Measurements from ENCODE around the gene JARID2. TPM values are rescaled to one million over a fixed set of nuclear protein-coding genes. Genes with fewer than 3 reads are reported as not detected.

JARID2 gene
- total and polyA plus RNA-seq, 4 donors, result 1.4 to 12.3 (median 3.4) TPM

DNA sequence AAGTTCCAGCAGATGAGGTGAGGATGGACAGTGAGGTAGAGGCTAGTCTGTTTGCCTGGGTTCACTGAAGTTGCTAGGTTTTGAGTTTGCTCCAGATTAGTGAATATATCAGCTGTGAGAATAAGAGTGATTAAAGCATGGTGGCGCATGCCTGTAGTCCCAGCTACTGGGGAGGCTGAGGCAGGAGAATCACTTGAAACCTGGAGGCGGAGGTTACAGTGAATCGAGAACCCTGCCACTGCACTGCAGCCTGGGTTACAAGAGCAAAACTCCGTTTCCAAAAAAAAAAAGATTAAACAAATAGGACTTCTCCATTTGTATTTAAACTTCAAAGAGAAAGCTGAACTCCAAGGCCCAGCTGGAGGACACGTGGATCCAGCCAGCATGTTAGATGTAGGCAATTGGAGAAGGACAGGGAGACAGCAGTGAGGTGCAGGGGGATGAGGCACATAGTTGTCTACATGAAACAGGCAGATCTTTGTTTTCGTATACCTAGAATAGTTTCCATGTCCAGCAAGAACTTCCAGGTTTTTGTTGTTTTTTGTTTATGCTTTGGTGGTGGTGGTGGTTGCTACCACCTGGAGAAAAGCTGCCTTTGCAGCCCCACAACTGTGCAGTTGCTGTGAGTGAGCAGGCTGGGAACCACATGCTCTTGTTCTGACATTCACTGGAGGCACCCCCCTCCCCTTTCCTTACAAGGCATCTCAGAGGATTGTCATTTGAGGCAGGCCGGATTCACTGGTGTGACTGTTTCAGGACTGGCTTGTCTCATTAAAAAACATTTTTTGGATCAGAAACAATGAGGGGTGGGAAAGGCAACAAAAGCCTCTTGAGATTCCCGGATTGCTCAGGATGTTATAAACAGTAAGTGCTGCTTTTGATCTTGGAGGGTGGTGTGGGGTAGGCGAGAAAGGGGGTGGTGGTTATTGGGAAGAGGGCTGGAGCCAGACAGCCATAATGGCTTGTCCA, 72.3 kb downstream of the JARID2 start:
- WGBS, result 80% methylated on average over 9 of the region's 9 CpGs

DNA sequence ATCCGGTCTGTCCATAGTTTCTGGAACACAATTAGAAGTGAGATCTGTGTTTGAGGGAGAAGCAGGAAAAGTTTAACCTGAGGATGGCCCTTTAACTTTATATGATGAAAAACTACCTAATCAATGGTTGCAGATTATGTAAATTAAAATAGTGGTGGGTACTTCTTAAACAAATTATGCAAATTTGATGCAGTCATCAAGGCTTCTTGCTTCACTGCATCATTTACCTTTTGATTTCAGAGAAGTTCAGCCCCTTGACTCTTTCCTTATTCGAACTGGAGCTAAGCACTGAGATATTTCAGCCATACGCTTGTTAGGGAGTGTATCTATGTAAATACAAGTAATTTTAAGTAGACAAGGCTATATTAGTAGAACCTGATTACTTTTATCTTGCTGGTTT, 73.8 kb downstream of the JARID2 start:
- Histone ChIP-seq H3K4me3 (ENCODE audit: low read depth in 1 of 3, low read length in 3 of 3) (no peak overlapping the region), H3K27ac (ENCODE audit: low read depth in 1 of 2, low read length in 2 of 2) (no peak overlapping the region), H3K36me3 (ENCODE audit: control insufficient read depth in 4 of 4, insufficient read depth in 3 of 4, low read depth in 1 of 4, low read length in 3 of 4) (peaks cover 0 to 2% (median 0%) of the 10 kb centered on the region in 4 donors), H3K9ac (ENCODE audit: low read depth in 1 of 2, low read length in 2 of 2) (no peak overlapping the region), H3K27me3 (ENCODE audit: control insufficient read depth in 4 of 4, insufficient read depth in 4 of 4, low read length in 3 of 4) (no peaks in the 10 kb centered on the region), H3K4me1 (ENCODE audit: control insufficient read depth in 4 of 4, insufficient read depth in 4 of 4, low read length in 3 of 4) (peaks cover 0 to 3% (median under 1%) of the 10 kb centered on the region in 4 donors), H3K9me3 (ENCODE audit: control insufficient read depth in 4 of 4, low read length in 3 of 4) (no peaks in the 10 kb centered on the region)
- no peak for DNase-seq (ENCODE audit: low spot score)
- 94% methylated on average over 3 of the region's 3 CpGs for WGBS
- TF ChIP-seq HNF4G (IDR thresholded peaks at IDR 0.05) (no peak), RXRA (IDR thresholded peaks at IDR 0.05) (no peak), FOXA1 (IDR thresholded peaks at IDR 0.05) (no peak)

More for the DNA sequence above, 72.3 kb downstream of the JARID2 start:
- no peak for DNase-seq (ENCODE audit: low spot score)
- Histone ChIP-seq H3K27me3 (ENCODE audit: control insufficient read depth in 4 of 4, insufficient read depth in 4 of 4, low read length in 3 of 4) (no peaks in the 10 kb centered on the region), H3K36me3 (ENCODE audit: control insufficient read depth in 4 of 4, insufficient read depth in 3 of 4, low read depth in 1 of 4, low read length in 3 of 4) (no peaks in the 10 kb centered on the region), H3K27ac (ENCODE audit: low read depth in 1 of 2, low read length in 2 of 2) (no peak overlapping the region), H3K9me3 (ENCODE audit: control insufficient read depth in 4 of 4, low read length in 3 of 4) (no peaks in the 10 kb centered on the region), H3K4me1 (ENCODE audit: control insufficient read depth in 4 of 4, insufficient read depth in 4 of 4, low read length in 3 of 4) (peaks cover 0 to 3% (median under 1%) of the 10 kb centered on the region in 4 donors), H3K4me3 (ENCODE audit: low read depth in 1 of 3, low read length in 3 of 3) (no peak overlapping the region), H3K9ac (ENCODE audit: low read depth in 1 of 2, low read length in 2 of 2) (no peak overlapping the region)
- no peak for TF ChIP-seq NR2F2 (IDR thresholded peaks at IDR 0.05)
- TF ChIP-seq EGR1 (IDR thresholded peaks at IDR 0.05; ENCODE audit: low read depth in 2 of 2), result no peak
- no peak for TF ChIP-seq TAF1 (conservative IDR thresholded peaks at IDR 0.05)
- TF ChIP-seq HNF4A (conservative IDR thresholded peaks at IDR 0.05), result no peak
- no peak for TF ChIP-seq FOXA2 (IDR thresholded peaks at IDR 0.05)
- TF ChIP-seq SP1 (IDR thresholded peaks at IDR 0.05), result no peak

DNA sequence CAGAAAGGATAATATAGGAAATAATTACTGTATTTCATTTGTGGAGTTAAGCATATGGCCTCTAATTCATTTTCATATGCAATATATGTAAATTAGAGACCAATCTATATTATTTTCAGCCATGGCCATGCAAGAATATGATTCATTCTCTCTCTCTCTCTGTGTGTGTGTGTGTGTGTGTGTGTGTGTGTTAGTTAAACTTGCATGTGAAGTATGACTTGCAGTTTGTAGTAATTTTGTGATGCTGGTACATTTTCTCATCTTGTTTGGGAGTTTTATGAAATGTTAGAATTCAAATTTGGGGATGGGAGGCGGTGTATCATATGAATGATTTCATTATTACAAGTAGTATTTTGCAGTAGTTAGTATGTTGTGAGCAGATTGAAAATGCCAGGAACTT, 74.8 kb downstream of the JARID2 start:
- TF ChIP-seq RAD21 (IDR thresholded peaks at IDR 0.05), result no peak
- TF ChIP-seq HNF4A (conservative IDR thresholded peaks at IDR 0.05), result no peak
- no peak for TF ChIP-seq RXRA (IDR thresholded peaks at IDR 0.05)
- no peak for TF ChIP-seq SP1 (IDR thresholded peaks at IDR 0.05)
- TF ChIP-seq, protein P1, sequence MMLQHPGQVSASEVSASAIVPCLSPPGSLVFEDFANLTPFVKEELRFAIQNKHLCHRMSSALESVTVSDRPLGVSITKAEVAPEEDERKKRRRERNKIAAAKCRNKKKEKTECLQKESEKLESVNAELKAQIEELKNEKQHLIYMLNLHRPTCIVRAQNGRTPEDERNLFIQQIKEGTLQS (IDR thresholded peaks at IDR 0.05), result no peak
- TF ChIP-seq EGR1 (IDR thresholded peaks at IDR 0.05; ENCODE audit: low read depth in 2 of 2), result no peak
- TF ChIP-seq YY1 (IDR thresholded peaks at IDR 0.05), result no peak
- 95% methylated on average over 1 of the region's 1 CpG for WGBS
- Histone ChIP-seq H3K27me3 (ENCODE audit: control insufficient read depth in 4 of 4, insufficient read depth in 4 of 4, low read length in 3 of 4) (no peaks in the 10 kb centered on the region), H3K36me3 (ENCODE audit: control insufficient read depth in 4 of 4, insufficient read depth in 3 of 4, low read depth in 1 of 4, low read length in 3 of 4) (peaks cover 0 to 2% (median 0%) of the 10 kb centered on the region in 4 donors), H3K27ac (ENCODE audit: low read depth in 1 of 2, low read length in 2 of 2) (no peak overlapping the region), H3K9ac (ENCODE audit: low read depth in 1 of 2, low read length in 2 of 2) (no peak overlapping the region), H3K4me1 (ENCODE audit: control insufficient read depth in 4 of 4, insufficient read depth in 4 of 4, low read length in 3 of 4) (peaks cover 0 to 6% (median under 1%) of the 10 kb centered on the region in 4 donors), H3K9me3 (ENCODE audit: control insufficient read depth in 4 of 4, low read length in 3 of 4) (no peaks in the 10 kb centered on the region), H3K4me3 (ENCODE audit: low read depth in 1 of 3, low read length in 3 of 3) (no peak overlapping the region)
- no peak for DNase-seq (ENCODE audit: low spot score)

DNA sequence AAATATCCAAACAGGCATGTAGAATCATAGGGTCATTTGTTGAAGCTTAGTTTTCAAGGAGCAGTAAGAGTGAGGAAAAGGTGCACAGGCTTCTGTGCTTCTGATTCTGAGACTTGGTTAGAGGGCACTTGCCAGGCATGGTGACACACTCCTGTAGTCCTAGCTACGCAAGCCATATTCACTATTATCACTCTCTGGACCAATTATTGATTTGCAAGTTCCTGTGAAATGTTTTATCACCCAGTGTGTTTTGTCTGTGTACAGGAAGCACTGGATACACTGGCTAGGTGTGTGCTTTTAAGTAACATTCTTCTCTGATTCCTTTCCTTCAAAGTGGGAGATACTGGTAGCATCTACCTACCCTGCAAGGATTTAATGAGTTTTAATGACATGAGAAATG, 76.3 kb downstream of the JARID2 start:
- H3K36me3 ChIP-seq (ENCODE audit: control insufficient read depth in 4 of 4, insufficient read depth in 3 of 4, low read depth in 1 of 4, low read length in 3 of 4), result peaks cover 0 to 2% (median 0%) of the 10 kb centered on the region in 4 donors
- peaks cover 0 to 6% (median under 1%) of the 10 kb centered on the region in 4 donors for H3K4me1 ChIP-seq (ENCODE audit: control insufficient read depth in 4 of 4, insufficient read depth in 4 of 4, low read length in 3 of 4)
- no peaks in the 10 kb centered on the region for H3K27me3 ChIP-seq (ENCODE audit: control insufficient read depth in 4 of 4, insufficient read depth in 4 of 4, low read length in 3 of 4)
- H3K4me3 ChIP-seq (ENCODE audit: low read depth in 1 of 3, low read length in 3 of 3), result no peak overlapping the region
- no peak overlapping the region for H3K27ac ChIP-seq (ENCODE audit: low read depth in 1 of 2, low read length in 2 of 2)
- no peak for DNase-seq (ENCODE audit: low spot score)
- no peak overlapping the region for H3K9ac ChIP-seq (ENCODE audit: low read depth in 1 of 2, low read length in 2 of 2)
- no peaks in the 10 kb centered on the region for H3K9me3 ChIP-seq (ENCODE audit: control insufficient read depth in 4 of 4, low read length in 3 of 4)
- 33% methylated on average over 1 of the region's 1 CpG for WGBS
- TF ChIP-seq HNF4G (IDR thresholded peaks at IDR 0.05) (no peak), RXRA (IDR thresholded peaks at IDR 0.05) (peak in 1 of 2 donors; percentile 12)

Data from liver (tissue), 9 donors.